H1 (cell line): ENCODE measurements around the gene NUDT2. TPM values are rescaled to one million over a fixed set of nuclear protein-coding genes. Genes with fewer than 3 reads are reported as not detected.

Experiments
- ASH2L ChIP-seq: fragments of 200-600, 300-600 bp; sonication (generic); IDR thresholded peaks from one replicate; pipeline ENCODE4 v1.7.1; 2017; ENCODE audit warnings: low read length
- BACH1 ChIP-seq: IDR thresholded peaks from 2 replicates; pipeline ENCODE4 v1.6.1; 2012; ENCODE audit warnings: low read length, improper control_type of control experiment
- CEBPB ChIP-seq: IDR thresholded peaks from 2 replicates; pipeline ENCODE4 v1.6.1; 2012; ENCODE audit warnings: low read depth, low read length
- CHD2 ChIP-seq: IDR thresholded peaks from 2 replicates; pipeline ENCODE4 v1.6.1; 2012; ENCODE audit warnings: low read length, improper control_type of control experiment
- HDAC2 ChIP-seq, 2 experiments: fragments of 300-600 bp in 1 of 2; sonication (generic) in 1 of 2; IDR thresholded peaks; 2 replicates each; pipeline ENCODE4 v1.6.1; 2011 to 2012; ENCODE audit warnings: low read depth in 2 of 2, low read length in 2 of 2, mild to moderate bottlenecking in 2 of 2, moderate library complexity in 2 of 2, borderline replicate concordance in 1 of 2, inconsistent platforms in 1 of 2
- JUND ChIP-seq: IDR thresholded peaks from 2 replicates; pipeline ENCODE4 v1.6.1; 2011; ENCODE audit warnings: mild to moderate bottlenecking, improper control_type of control experiment, low read length
- KDM1A ChIP-seq: fragments of 200-600, 300-600 bp; sonication (generic); IDR thresholded peaks from 2 replicates; pipeline ENCODE4 v1.7.1; 2016; ENCODE audit warnings: mild to moderate bottlenecking, low read length, borderline replicate concordance
- KDM4A ChIP-seq: IDR thresholded peaks from one replicate; pipeline ENCODE4 v1.7.1; 2012; ENCODE audit warnings: low read depth, mild to moderate bottlenecking, moderate library complexity, low read length, inconsistent platforms; ENCODE audit not compliant: severe bottlenecking
- KDM5A ChIP-seq: fragments of 200-600 bp; IDR thresholded peaks from 2 replicates; pipeline ENCODE4 v1.7.1; 2012; ENCODE audit warnings: mild to moderate bottlenecking, low read length, inconsistent platforms, mixed read lengths
- MAX ChIP-seq: IDR thresholded peaks from 2 replicates; pipeline ENCODE4 v1.6.1; 2012; ENCODE audit warnings: inconsistent platforms
- NRF1 ChIP-seq: IDR thresholded peaks from 2 replicates; pipeline ENCODE4 v1.6.1; 2011; ENCODE audit warnings: mild to moderate bottlenecking, low read depth, low read length, improper control_type of control experiment
- RNF2 ChIP-seq: fragments of 200-900, 300-1000 bp; sonication (generic); IDR thresholded peaks from 2 replicates; pipeline ENCODE4 v1.7.1; 2016; ENCODE audit warnings: borderline replicate concordance, low read depth, mild to moderate bottlenecking, antibody characterized with exemption, low read length; ENCODE audit not compliant: poor library complexity, severe bottlenecking; ENCODE audit errors: missing control alignments
- SRF ChIP-seq: IDR thresholded peaks from 2 replicates; pipeline ENCODE4 v1.6.1; 2011; ENCODE audit warnings: mild to moderate bottlenecking, low read depth, low read length, moderate library complexity
- TBP ChIP-seq: IDR thresholded peaks from 2 replicates; pipeline ENCODE4 v1.6.1; 2011; ENCODE audit warnings: low read depth, low read length, improper control_type of control experiment
- TCF12 ChIP-seq: IDR thresholded peaks from 2 replicates; pipeline ENCODE4 v1.6.1; 2011; ENCODE audit warnings: low read depth, mild to moderate bottlenecking, low read length
- polyA plus RNA-seq, 7 experiments: library from polyadenylated mRNA; depleted of rRNA in 3 of 7; stranded (reverse) in 5 of 7; unstranded in 2 of 7; fragments of >200 nt in 5 of 7; fragments of 200-250 nt in 2 of 7; gene quantifications; 1 replicate in 5 of 7; 2 replicates in 1 of 7; 4 replicates in 1 of 7; pipeline versions ENCODE4 v1.2.1 to v1.2.3, GENCODE V29; 2011 to 2013; ENCODE audit warnings: missing spikeins in 2 of 7, mixed read lengths in 2 of 7
- total RNA-seq: library from RNA; stranded (reverse); fragmentation: NEBNext Ultra II Directional; extraction: Animal tissue kit (Norgen Biotek cat#: 25700); gene quantifications from 2 replicates; pipeline ENCODE4 v1.2.1, GENCODE V29; 2021

Gene NUDT2
- total and polyA plus RNA-seq, 2 of the 8 experiments (the other 6 are each of a cell fraction or from before 2014, with no cell fraction given) = 16.7 to 23.7 TPM

- no peak for TF ChIP-seq KDM1A
- TF ChIP-seq RNF2 = no peak
- peak; percentile 56 for TF ChIP-seq KDM4A
- TF ChIP-seq TBP = no peak
- TF ChIP-seq SRF = no peak
- peak; percentile 93 for TF ChIP-seq MAX
- peak in 1 of 2 experiments; percentile 87; a peak in 1 of 4 replicates for TF ChIP-seq HDAC2 (IDR thresholded peaks at IDR 0.05; ENCODE audit: borderline replicate concordance in 1 of 2, low read depth in 2 of 2, low read length in 2 of 2)
- no peak for TF ChIP-seq NRF1
- no peak for TF ChIP-seq CHD2
- no peak for TF ChIP-seq CEBPB
- TF ChIP-seq JUND = no peak
- TF ChIP-seq TCF12 = no peak
- TF ChIP-seq BACH1 = no peak
- TF ChIP-seq KDM5A = no peak
- TF ChIP-seq ASH2L = no peak
These were observed 51.3 kb downstream of the NUDT2 start (continued) for GRCh38 chr9:34380511-34381315.
